ENCODE measurements around the gene ZFYVE27. TPM values are rescaled to one million over a fixed set of nuclear protein-coding genes. Genes with fewer than 3 reads are reported as not detected.

Gene ZFYVE27
- total RNA-seq, 1 experiment from 2014 or later = 26.0 TPM

GRCh38 chr10:97752956-97753355 lies 16.0 kb downstream of the ZFYVE27 start (continued):
- TF ChIP-seq ESRRA (CRISPR knock-in tag; IDR thresholded peaks at IDR 0.05; ENCODE audit: borderline replicate concordance) (no peak), NFYB (CRISPR knock-in tag; conservative IDR thresholded peaks at IDR 0.05; ENCODE audit: low read depth) (no peak)

DNA sequence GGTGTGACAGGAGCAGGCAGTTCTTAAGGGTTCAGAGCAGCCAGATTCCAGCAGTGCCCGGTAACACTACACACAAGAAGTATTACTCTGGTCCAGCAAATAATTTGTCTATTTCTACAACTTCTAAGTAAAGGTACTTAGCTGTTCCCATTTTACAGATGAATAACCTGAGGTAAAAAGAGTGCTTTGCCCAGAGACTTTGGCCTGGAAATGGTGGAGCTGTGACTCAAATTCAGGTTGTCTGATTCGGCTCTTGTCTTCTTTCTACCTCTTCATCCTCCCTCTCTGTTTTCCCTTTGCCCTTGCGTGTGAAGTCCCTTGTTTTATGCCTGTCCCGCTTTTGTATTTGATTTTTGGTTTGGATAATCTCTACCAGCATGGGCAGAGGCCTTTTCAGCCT lies 17.8 kb downstream of the ZFYVE27 start:
- no peak for ATAC-seq

DNA sequence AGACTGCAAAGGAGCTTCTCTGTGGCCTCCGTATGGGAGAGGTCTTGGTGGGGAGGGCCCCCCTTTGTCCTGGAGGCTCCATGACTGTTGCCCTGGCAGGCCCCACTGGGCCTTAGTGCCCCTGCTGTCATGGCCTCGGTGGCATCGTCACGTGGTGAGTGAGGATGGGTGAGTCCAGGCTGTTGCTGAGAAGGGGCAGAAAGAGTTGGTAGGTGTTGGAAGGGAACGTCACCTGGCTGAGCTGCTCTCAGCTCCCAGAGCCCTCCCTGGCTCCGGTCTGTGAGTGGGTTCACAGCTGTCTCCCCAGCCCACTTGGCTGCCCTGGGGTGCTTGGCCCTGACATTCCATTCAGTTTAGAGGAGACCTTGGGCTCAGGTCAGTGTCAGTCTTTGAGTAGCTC lies 18.8 kb downstream of the ZFYVE27 start:
- CTCF ChIA-PET = interaction anchor here (1.9 kb wide), 1 partner anchor 36 kb away, joined by 5 read pairs; no protein-coding TSS in a partner anchor
- H3K4me1 Mint-ChIP-seq = no peaks in the 10 kb centered on the region
- H3K4me3 Mint-ChIP-seq = no peak overlapping the region
- no peak overlapping the region for H3K27ac Mint-ChIP-seq
- POLR2A ChIA-PET = no interaction called here
- peaks cover 44% of the 10 kb centered on the region for H3K36me3 Mint-ChIP-seq
- no peak for ATAC-seq
- no peaks in the 10 kb centered on the region for H3K27me3 Mint-ChIP-seq (ENCODE audit: low read depth)
- no peaks in the 10 kb centered on the region for H3K9me3 Mint-ChIP-seq
- DNase-seq (ENCODE audit: low spot score) = no peak
- TF ChIP-seq, protein P1, sequence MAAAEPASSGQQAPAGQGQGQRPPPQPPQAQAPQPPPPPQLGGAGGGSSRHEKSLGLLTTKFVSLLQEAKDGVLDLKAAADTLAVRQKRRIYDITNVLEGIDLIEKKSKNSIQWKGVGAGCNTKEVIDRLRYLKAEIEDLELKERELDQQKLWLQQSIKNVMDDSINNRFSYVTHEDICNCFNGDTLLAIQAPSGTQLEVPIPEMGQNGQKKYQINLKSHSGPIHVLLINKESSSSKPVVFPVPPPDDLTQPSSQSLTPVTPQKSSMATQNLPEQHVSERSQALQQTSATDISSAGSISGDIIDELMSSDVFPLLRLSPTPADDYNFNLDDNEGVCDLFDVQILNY (CRISPR knock-in tag; IDR thresholded peaks at IDR 0.05) = no peak
- TF ChIP-seq ELF4 (CRISPR knock-in tag; IDR thresholded peaks at IDR 0.05; ENCODE audit: low read depth) (no peak), SP1 (CRISPR knock-in tag; conservative IDR thresholded peaks at IDR 0.05) (no peak), NR3C1 (CRISPR knock-in tag; conservative IDR thresholded peaks at IDR 0.05; ENCODE audit: low read depth) (no peak), NFYB (CRISPR knock-in tag; conservative IDR thresholded peaks at IDR 0.05; ENCODE audit: low read depth) (no peak), ZNF671 (CRISPR knock-in tag; IDR thresholded peaks at IDR 0.05) (no peak), JUN (CRISPR knock-in tag; IDR thresholded peaks at IDR 0.05) (no peak), ZNF121 (CRISPR knock-in tag; IDR thresholded peaks at IDR 0.05) (no peak), IRF1 (CRISPR knock-in tag; IDR thresholded peaks at IDR 0.05) (no peak), ZNF396 (CRISPR knock-in tag; IDR thresholded peaks at IDR 0.05; ENCODE audit: borderline replicate concordance) (no peak), SMAD4 (CRISPR knock-in tag; IDR thresholded peaks at IDR 0.05) (no peak)
- TF ChIP-seq, protein P2, sequence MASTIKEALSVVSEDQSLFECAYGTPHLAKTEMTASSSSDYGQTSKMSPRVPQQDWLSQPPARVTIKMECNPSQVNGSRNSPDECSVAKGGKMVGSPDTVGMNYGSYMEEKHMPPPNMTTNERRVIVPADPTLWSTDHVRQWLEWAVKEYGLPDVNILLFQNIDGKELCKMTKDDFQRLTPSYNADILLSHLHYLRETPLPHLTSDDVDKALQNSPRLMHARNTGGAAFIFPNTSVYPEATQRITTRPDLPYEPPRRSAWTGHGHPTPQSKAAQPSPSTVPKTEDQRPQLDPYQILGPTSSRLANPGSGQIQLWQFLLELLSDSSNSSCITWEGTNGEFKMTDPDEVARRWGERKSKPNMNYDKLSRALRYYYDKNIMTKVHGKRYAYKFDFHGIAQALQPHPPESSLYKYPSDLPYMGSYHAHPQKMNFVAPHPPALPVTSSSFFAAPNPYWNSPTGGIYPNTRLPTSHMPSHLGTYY (CRISPR knock-in tag; IDR thresholded peaks at IDR 0.05) = no peak

More for the DNA sequence above, 17.8 kb downstream of the ZFYVE27 start:
- Mint-ChIP-seq H3K36me3 (peaks cover 49% of the 10 kb centered on the region), H3K9me3 (no peaks in the 10 kb centered on the region), H3K27ac (no peak overlapping the region), H3K27me3 (ENCODE audit: low read depth) (no peaks in the 10 kb centered on the region), H3K4me3 (no peak overlapping the region), H3K4me1 (no peaks in the 10 kb centered on the region)
- CTCF ChIA-PET = interaction anchor here (0.7 kb wide), 1 partner anchor 114 kb away, joined by 3 read pairs; no protein-coding TSS in a partner anchor
- POLR2A ChIA-PET = no interaction called here
- no peak for DNase-seq (ENCODE audit: low spot score)
- TF ChIP-seq ATF1 (CRISPR knock-in tag; IDR thresholded peaks at IDR 0.05) (no peak), MAX (CRISPR knock-in tag; IDR thresholded peaks at IDR 0.05) (no peak), ATF2 (CRISPR knock-in tag; IDR thresholded peaks at IDR 0.05; ENCODE audit: borderline replicate concordance, low read depth) (no peak), MXD4 (CRISPR knock-in tag; IDR thresholded peaks at IDR 0.05; ENCODE audit: borderline replicate concordance) (no peak), ZNF423 (CRISPR knock-in tag; IDR thresholded peaks at IDR 0.05) (no peak), CTCF (IDR thresholded peaks at IDR 0.05) (no peak), CDX4 (CRISPR knock-in tag; IDR thresholded peaks at IDR 0.05; ENCODE audit: borderline replicate concordance) (no peak), ZNF416 (CRISPR knock-in tag; IDR thresholded peaks at IDR 0.05) (no peak), TP53 (CRISPR knock-in tag; IDR thresholded peaks at IDR 0.05) (no peak), JUN (CRISPR knock-in tag; IDR thresholded peaks at IDR 0.05) (no peak), MYBL2 (CRISPR knock-in tag; IDR thresholded peaks at IDR 0.05) (no peak)

Data from WTC11 (cell line).